OCI-LY3 (cell line): Measurements from ENCODE around the gene WDPCP.

Experiments
- EZH2phosphoT487 ChIP-seq: fragments of 200-600 bp; shearing (Covaris generic); IDR thresholded peaks from 2 replicates; pipeline ENCODE4 v1.6.1; 2018; ENCODE audit warnings: antibody characterized with exemption, mixed run types, low read depth
- TF ChIP-seq, protein P1 (sequence below): fragments of 200-600, 300-600 bp; sonication (generic); IDR thresholded peaks from 2 replicates; pipeline ENCODE4 v1.5.1; 2014; ENCODE audit warnings: antibody characterized with exemption, low read length, low read depth

DNA sequence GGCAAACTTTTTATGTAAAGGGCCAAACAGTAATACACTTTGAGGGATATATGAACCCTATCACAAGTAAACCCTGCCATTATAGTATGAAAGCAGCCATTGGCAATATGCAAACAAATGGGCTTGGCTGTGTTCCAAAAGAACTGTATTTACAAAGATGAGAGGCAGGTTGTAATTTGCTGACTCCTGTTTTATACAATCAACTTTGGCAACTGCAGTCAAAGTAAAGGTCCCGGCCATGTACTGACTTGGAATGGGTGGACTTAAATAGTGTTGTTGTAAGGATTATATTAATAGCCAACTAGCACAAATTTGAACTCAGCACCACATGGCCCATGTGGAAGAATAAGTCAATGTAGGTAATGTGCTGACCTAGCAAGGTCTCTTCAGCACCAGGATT lies 223.4 kb downstream of the WDPCP start:
- TF ChIP-seq, protein P1, sequence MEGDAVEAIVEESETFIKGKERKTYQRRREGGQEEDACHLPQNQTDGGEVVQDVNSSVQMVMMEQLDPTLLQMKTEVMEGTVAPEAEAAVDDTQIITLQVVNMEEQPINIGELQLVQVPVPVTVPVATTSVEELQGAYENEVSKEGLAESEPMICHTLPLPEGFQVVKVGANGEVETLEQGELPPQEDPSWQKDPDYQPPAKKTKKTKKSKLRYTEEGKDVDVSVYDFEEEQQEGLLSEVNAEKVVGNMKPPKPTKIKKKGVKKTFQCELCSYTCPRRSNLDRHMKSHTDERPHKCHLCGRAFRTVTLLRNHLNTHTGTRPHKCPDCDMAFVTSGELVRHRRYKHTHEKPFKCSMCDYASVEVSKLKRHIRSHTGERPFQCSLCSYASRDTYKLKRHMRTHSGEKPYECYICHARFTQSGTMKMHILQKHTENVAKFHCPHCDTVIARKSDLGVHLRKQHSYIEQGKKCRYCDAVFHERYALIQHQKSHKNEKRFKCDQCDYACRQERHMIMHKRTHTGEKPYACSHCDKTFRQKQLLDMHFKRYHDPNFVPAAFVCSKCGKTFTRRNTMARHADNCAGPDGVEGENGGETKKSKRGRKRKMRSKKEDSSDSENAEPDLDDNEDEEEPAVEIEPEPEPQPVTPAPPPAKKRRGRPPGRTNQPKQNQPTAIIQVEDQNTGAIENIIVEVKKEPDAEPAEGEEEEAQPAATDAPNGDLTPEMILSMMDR = no peak
- no peak for TF ChIP-seq EZH2phosphoT487
